NB4 (cell line): ENCODE data around the gene NKIRAS2.

Experiments used
- CTCF ChIP-seq: IDR thresholded peaks from one replicate; pipeline ENCODE4 v1.5.1; 2012; ENCODE audit warnings: low read depth, low read length
- MAX ChIP-seq: IDR thresholded peaks from 2 replicates; pipeline ENCODE4 v1.6.1; 2011; ENCODE audit warnings: low read depth, low read length
- MYC ChIP-seq: IDR thresholded peaks from 2 replicates; pipeline ENCODE4 v1.6.1; 2011; ENCODE audit warnings: low read depth, low read length

DNA sequence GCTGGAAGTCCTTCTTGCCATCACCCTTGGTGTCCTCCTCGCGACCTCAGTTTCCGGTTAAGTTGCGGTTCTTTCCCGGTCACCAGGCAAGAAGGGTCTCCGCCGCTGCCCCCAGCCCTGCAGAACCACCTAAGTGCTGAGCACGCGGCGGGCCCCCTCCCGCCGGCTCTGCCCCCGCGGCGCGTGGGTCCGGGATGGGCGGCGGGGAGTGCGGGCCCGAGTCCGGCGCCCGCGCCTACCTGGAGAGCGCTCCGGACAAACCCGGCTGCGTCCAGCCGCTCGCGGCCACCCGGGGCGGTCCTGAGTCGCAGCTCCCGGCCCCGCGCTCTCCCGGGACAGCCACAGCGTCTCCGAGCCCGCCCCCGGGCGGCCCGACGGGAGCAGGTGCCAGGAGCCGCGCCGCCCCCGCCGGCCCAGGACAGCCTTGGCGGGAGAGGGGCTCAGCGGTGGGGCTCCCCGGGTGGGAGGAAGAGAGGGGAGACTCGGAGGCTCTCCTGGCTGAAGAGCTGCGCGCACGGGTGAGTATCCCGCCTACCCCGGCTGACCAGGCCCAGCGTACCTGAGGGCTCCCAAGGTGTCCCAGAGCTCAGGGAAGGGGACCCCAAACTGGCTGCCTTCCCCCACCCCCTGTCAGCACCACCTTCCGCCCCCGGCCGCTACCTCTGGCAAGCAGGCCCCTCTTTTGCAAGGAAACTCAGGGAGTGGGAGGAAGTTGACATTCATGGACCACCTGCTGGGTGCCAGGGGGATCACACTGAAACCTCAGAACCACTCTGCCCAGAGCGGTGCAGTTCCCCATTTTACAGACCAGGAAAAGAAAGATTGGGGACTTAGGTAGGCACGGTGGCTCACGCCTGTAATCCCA, 52.7 kb downstream of the NKIRAS2 start:
- TF ChIP-seq CTCF (no peak), MAX (no peak), MYC (no peak)
